Left lung (tissue), 10 donors: ENCODE measurements around the gene DNAI7. TPM values are rescaled to one million over a fixed set of nuclear protein-coding genes. Genes with fewer than 3 reads are reported as not detected.

Experiments
- ATAC-seq: fragments of 200-7000 bp; cut with Tn5 transposase; one replicate; pipeline ENCODE4 v1.9.1; 2020; ENCODE audit warnings: moderate library complexity
- DNase-seq, 4 donors: peaks; one replicate each; pipeline ENCODE4 v3.0.0-alpha.2; 2013 to 2020
- H3K27ac ChIP-seq, 2 donors: fragments of 200-600 bp; sonication (generic) in 1 of 2; one replicate each; pipeline versions ENCODE4 v1.5.0 to v1.8.0; 2020 to 2021
- H3K27me3 ChIP-seq, 2 donors: fragments of 200-600 bp; sonication (generic) in 1 of 2; one replicate each; pipeline versions ENCODE4 v1.5.0 to v1.8.0; 2020 to 2021
- H3K36me3 ChIP-seq, 2 donors: fragments of 200-600 bp; sonication (generic) in 1 of 2; one replicate each; pipeline versions ENCODE4 v1.5.0 to v1.8.0; 2020 to 2021
- H3K4me1 ChIP-seq, 2 donors: fragments of 200-600 bp; one replicate each; pipeline ENCODE4 v1.8.0; 2021
- H3K4me3 ChIP-seq, 2 donors: fragments of 200-600 bp; sonication (generic) in 1 of 2; one replicate each; pipeline versions ENCODE4 v1.5.0 to v1.8.0; 2020 to 2021; ENCODE audit warnings: mild to moderate bottlenecking in 1 of 2
- H3K9me3 ChIP-seq, 2 donors: fragments of 200-600 bp; sonication (generic) in 1 of 2; one replicate each; pipeline versions ENCODE4 v1.5.0 to v1.8.0; 2020 to 2021
- intact Hi-C, 2 donors: fragments of 100-400 bp; cut with DNase I; formaldehyde crosslinking; loops; one replicate each; pipeline versions ENCODE4 v1.11.2 to v1.14.2; 2022
- polyA plus RNA-seq, 6 donors: library from polyadenylated mRNA; unstranded; fragments of 120-200 nt; gene quantifications; one replicate each; pipeline ENCODE4 v1.2.1, GENCODE V29; 2013; ENCODE audit not compliant: insufficient read length in 6 of 6
- total RNA-seq, 2 donors: library from RNA; stranded (reverse); fragmentation: NEBNext Ultra II Directional; extraction: Animal tissue kit (Norgen Biotek cat#: 25700); gene quantifications; one replicate each; pipeline ENCODE4 v1.2.1, GENCODE V29; 2021
- TF ChIP-seq, protein P1 (sequence below), 2 donors: fragments of 200-600 bp; sonication (generic) in 1 of 2; IDR thresholded peaks; one replicate each; pipeline versions ENCODE4 v1.5.0 to v1.8.0; 2021; ENCODE audit warnings: antibody characterized with exemption in 2 of 2
- donor health status: DM: no; HTN: yes; CAD: no.
- donor health status: DM: no; HTN: no; CAD: no.

DNAI7 gene
- total and polyA plus RNA-seq, 8 donors, result 1.1 to 8.1 (median 4.2) TPM

GRCh38 chr12:25087596-25087995 lies 107.4 kb downstream of the DNAI7 start:
- H3K9me3 ChIP-seq, result no peaks in the 10 kb centered on the region
- no peak for DNase-seq
- no peak for ATAC-seq
- H3K4me3 ChIP-seq, result no peak overlapping the region
- no peaks in the 10 kb centered on the region for H3K4me1 ChIP-seq
- TF ChIP-seq, protein P1, sequence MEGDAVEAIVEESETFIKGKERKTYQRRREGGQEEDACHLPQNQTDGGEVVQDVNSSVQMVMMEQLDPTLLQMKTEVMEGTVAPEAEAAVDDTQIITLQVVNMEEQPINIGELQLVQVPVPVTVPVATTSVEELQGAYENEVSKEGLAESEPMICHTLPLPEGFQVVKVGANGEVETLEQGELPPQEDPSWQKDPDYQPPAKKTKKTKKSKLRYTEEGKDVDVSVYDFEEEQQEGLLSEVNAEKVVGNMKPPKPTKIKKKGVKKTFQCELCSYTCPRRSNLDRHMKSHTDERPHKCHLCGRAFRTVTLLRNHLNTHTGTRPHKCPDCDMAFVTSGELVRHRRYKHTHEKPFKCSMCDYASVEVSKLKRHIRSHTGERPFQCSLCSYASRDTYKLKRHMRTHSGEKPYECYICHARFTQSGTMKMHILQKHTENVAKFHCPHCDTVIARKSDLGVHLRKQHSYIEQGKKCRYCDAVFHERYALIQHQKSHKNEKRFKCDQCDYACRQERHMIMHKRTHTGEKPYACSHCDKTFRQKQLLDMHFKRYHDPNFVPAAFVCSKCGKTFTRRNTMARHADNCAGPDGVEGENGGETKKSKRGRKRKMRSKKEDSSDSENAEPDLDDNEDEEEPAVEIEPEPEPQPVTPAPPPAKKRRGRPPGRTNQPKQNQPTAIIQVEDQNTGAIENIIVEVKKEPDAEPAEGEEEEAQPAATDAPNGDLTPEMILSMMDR (IDR thresholded peaks at IDR 0.05), result no peak
- peaks cover 0 to 50% of the 10 kb centered on the region in 2 donors for H3K36me3 ChIP-seq
- H3K27ac ChIP-seq, result no peak overlapping the region
- no peaks in the 10 kb centered on the region for H3K27me3 ChIP-seq
- intact Hi-C loops, result no loop called here

DNA sequence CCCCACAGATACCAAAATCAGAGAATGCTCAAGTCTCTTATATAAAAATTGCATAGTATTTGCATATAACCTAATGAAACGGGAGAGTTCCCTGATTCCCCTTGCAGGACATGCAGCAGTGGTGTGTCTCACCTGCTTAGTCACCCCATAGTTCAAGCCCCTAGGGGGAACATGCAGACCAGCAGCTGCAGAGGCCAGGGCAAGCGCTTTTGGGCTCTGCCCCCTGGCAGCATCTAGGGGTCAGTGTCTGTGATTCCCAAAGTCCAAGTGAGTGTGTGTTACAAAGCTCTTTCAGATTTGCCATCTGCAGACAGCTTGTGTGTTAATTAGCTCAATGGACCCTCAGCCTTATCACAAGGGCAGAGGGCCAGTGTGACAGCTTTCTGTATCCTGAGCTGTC lies 110.1 kb downstream of the DNAI7 start:
- Histone ChIP-seq H3K27ac (no peak overlapping the region), H3K4me3 (no peak overlapping the region), H3K27me3 (no peaks in the 10 kb centered on the region), H3K9me3 (no peaks in the 10 kb centered on the region), H3K4me1 (no peaks in the 10 kb centered on the region), H3K36me3 (peaks cover 0 to 47% of the 10 kb centered on the region in 2 donors)
- ATAC-seq, result no peak
- no peak for DNase-seq
- intact Hi-C loops, result no loop called here
- TF ChIP-seq, protein P1 (IDR thresholded peaks at IDR 0.05), result no peak

- Histone ChIP-seq H3K4me1 (no peaks in the 10 kb centered on the region), H3K4me3 (no peak overlapping the region), H3K36me3 (peaks cover 0 to 44% of the 10 kb centered on the region in 2 donors), H3K9me3 (no peaks in the 10 kb centered on the region), H3K27ac (no peak overlapping the region), H3K27me3 (no peaks in the 10 kb centered on the region)
- DNase-seq (no peak), ATAC-seq (no peak)
- TF ChIP-seq, protein P1 (IDR thresholded peaks at IDR 0.05), result no peak
- intact Hi-C loops, result no loop called here
Measured at GRCh38 chr12:25083211-25083610, 111.7 kb downstream of the DNAI7 start.

- Histone ChIP-seq H3K27me3 (no peaks in the 10 kb centered on the region), H3K4me1 (no peaks in the 10 kb centered on the region), H3K4me3 (no peak overlapping the region), H3K36me3 (peaks cover 0 to 38% of the 10 kb centered on the region in 2 donors), H3K27ac (no peak overlapping the region), H3K9me3 (no peaks in the 10 kb centered on the region)
- TF ChIP-seq, protein P1 (IDR thresholded peaks at IDR 0.05), result no peak
- intact Hi-C loops, result no loop called here
- ATAC-seq (no peak), DNase-seq (no peak)
Measured at GRCh38 chr12:25082628-25083027, 112.3 kb downstream of the DNAI7 start.

- intact Hi-C loops, result no loop called here
- Histone ChIP-seq H3K9me3 (no peaks in the 10 kb centered on the region), H3K36me3 (peaks cover 0 to 26% of the 10 kb centered on the region in 2 donors), H3K27me3 (no peaks in the 10 kb centered on the region), H3K27ac (no peak overlapping the region), H3K4me1 (no peaks in the 10 kb centered on the region), H3K4me3 (no peak overlapping the region)
- TF ChIP-seq, protein P1 (IDR thresholded peaks at IDR 0.05), result no peak
- ATAC-seq (no peak), DNase-seq (no peak)
Measured at GRCh38 chr12:25079393-25079792, 115.6 kb downstream of the DNAI7 start.
